Hematopoietic multipotent progenitor cell treated with erythropoietin and hydrocortisone succinate and interleukin-3 and kit ligand, for 4 days (in vitro differentiated cells): ENCODE measurements around the gene SCN9A.

Experiments
- DNase-seq: peaks from one replicate; pipeline ENCODE4 v3.0.0-alpha.2; 2015

Gene SCN9A

GRCh38 chr2:166167449-166167848, 208.3 kb downstream of the SCN9A start:
- no peak for DNase-seq

GRCh38 chr2:166163775-166164174, 212.0 kb downstream of the SCN9A start:
- DNase-seq = no peak

GRCh38 chr2:166158546-166158945, 217.2 kb downstream of the SCN9A start:
- DNase-seq = no peak

GRCh38 chr2:166157578-166157977, 218.2 kb downstream of the SCN9A start:
- DNase-seq = no peak

- DNase-seq = no peak
Measured at GRCh38 chr2:166156985-166157490, 218.7 kb downstream of the SCN9A start.

- DNase-seq = no peak
Measured at GRCh38 chr2:166155589-166155988, 220.2 kb downstream of the SCN9A start.

- no peak for DNase-seq
Measured at GRCh38 chr2:166154685-166155338, 220.9 kb downstream of the SCN9A start.

GRCh38 chr2:166152064-166152463, 223.7 kb downstream of the SCN9A start:
- no peak for DNase-seq

GRCh38 chr2:166148500-166149400, 227.0 kb downstream of the SCN9A start:
- no peak for DNase-seq

GRCh38 chr2:166147883-166148282, 227.9 kb downstream of the SCN9A start:
- DNase-seq = no peak
